Karpas-422 (cell line): Measurements from ENCODE around the gene S100A7A. TPM values are rescaled to one million over a fixed set of nuclear protein-coding genes. Genes with fewer than 3 reads are reported as not detected.
A peak's percentile ranks its signal among the peaks of the same experiment; 100 is the strongest.

ENCODE experiments used
- DNase-seq: peaks from one replicate; pipeline ENCODE4 v3.0.0-alpha.2; 2015
- H2AFZ ChIP-seq: fragments of 200-600 bp; sonication (generic); 2 replicates; pipeline ENCODE4 v1.6.1; 2014; ENCODE audit warnings: antibody characterized with exemption, low read length, mixed read lengths
- H3K27ac ChIP-seq: fragments of 200-600 bp; sonication (generic); 2 replicates; pipeline ENCODE4 v1.5.1; 2014; ENCODE audit warnings: mild to moderate bottlenecking, low read length, moderate library complexity
- H3K27me3 ChIP-seq: fragments of 200-600 bp; sonication (generic); 2 replicates; pipeline ENCODE4 v1.6.1; 2014; ENCODE audit warnings: low read length, mixed read lengths
- H3K36me3 ChIP-seq: fragments of 200-600 bp; sonication (generic); 2 replicates; pipeline ENCODE4 v1.6.1; 2014; ENCODE audit warnings: low read length, mixed read lengths; ENCODE audit not compliant: insufficient read depth
- H3K4me1 ChIP-seq: fragments of 200-600 bp; sonication (generic); 2 replicates; pipeline ENCODE4 v1.6.1; 2014; ENCODE audit warnings: mild to moderate bottlenecking, low read length, mixed read lengths
- H3K4me2 ChIP-seq: fragments of 200-600 bp; sonication (generic); 2 replicates; pipeline ENCODE4 v1.6.1; 2014; ENCODE audit warnings: low read length, low read depth, mild to moderate bottlenecking; ENCODE audit not compliant: poor library complexity, severe bottlenecking
- H3K4me3 ChIP-seq: fragments of 200-600 bp; sonication (generic); 2 replicates; pipeline ENCODE4 v1.5.1; 2014; ENCODE audit warnings: mild to moderate bottlenecking, antibody characterized with exemption, low read length, mixed read lengths
- H3K79me2 ChIP-seq: fragments of 200-600 bp; sonication (generic); 2 replicates; pipeline ENCODE4 v1.6.1; 2014; ENCODE audit warnings: mild to moderate bottlenecking, low read length, mixed read lengths
- H3K9ac ChIP-seq: fragments of 200-600 bp; sonication (generic); 2 replicates; pipeline ENCODE4 v1.6.0; 2014; ENCODE audit warnings: low read length
- H3K9me2 ChIP-seq: fragments of 200-600 bp; sonication (generic), shearing (Covaris generic); replicated peaks from 2 replicates; pipeline ENCODE4 v1.6.0; 2014; ENCODE audit warnings: mild to moderate bottlenecking, low read length, moderate library complexity; ENCODE audit not compliant: insufficient read depth
- H3K9me3 ChIP-seq: fragments of 300-700, 200-600 bp; sonication (generic); 2 replicates; pipeline ENCODE4 v1.6.1; 2014; ENCODE audit warnings: low read length, mixed read lengths
- H4K20me1 ChIP-seq: fragments of 200-600 bp; sonication (generic); 2 replicates; pipeline ENCODE4 v1.6.1; 2014; ENCODE audit warnings: mild to moderate bottlenecking, antibody characterized with exemption, low read length, low read depth; ENCODE audit not compliant: insufficient read depth
- total RNA-seq: library from RNA; depleted of rRNA; stranded (reverse); fragments of >200 nt; shearing (Covaris generic); gene quantifications from 2 replicates; pipeline ENCODE4 v1.2.3, GENCODE V29; 2014; ENCODE audit warnings: low replicate concordance

Gene S100A7A
- total RNA-seq, 1 experiment from 2014 or later = not detected

DNA sequence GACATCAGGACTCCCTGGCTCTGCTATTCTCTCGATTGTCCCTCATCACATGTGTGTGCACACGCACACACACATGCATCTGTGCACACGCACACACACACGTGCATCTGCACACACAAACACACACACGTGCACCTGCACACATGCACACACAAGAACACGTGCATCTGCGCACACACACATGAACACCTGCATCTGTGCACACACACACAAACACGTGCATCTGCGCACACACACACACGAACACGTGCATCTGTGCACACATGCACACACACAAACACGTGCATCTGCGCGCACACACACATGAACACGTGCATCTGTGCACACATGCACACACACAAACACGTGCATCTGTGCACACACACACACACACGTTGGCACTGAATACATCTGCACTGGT lies 14.7 kb downstream of the S100A7A start:
- H2AFZ ChIP-seq = no peak overlapping the region
- H3K4me2 ChIP-seq = no peak overlapping the region
- H4K20me1 ChIP-seq = no peaks in the 10 kb centered on the region
- no peaks in the 10 kb centered on the region for H3K27me3 ChIP-seq
- no peaks in the 10 kb centered on the region for H3K9me2 ChIP-seq
- no peaks in the 10 kb centered on the region for H3K36me3 ChIP-seq
- no peak overlapping the region for H3K4me3 ChIP-seq
- no peaks in the 10 kb centered on the region for H3K4me1 ChIP-seq
- DNase-seq = no peak
- H3K9ac ChIP-seq = no peak overlapping the region
- H3K27ac ChIP-seq = no peak overlapping the region
- no peaks in the 10 kb centered on the region for H3K9me3 ChIP-seq
- H3K79me2 ChIP-seq = no peaks in the 10 kb centered on the region

GRCh38 chr1:153431427-153431826 lies 15.1 kb downstream of the S100A7A start:
- no peak overlapping the region for H3K9ac ChIP-seq
- H4K20me1 ChIP-seq = no peaks in the 10 kb centered on the region
- no peaks in the 10 kb centered on the region for H3K36me3 ChIP-seq
- H3K4me2 ChIP-seq = no peak overlapping the region
- H3K9me2 ChIP-seq = no peaks in the 10 kb centered on the region
- no peak overlapping the region for H3K27ac ChIP-seq
- H3K9me3 ChIP-seq = no peaks in the 10 kb centered on the region
- DNase-seq = no peak
- H2AFZ ChIP-seq = no peak overlapping the region
- no peak overlapping the region for H3K4me3 ChIP-seq
- no peaks in the 10 kb centered on the region for H3K79me2 ChIP-seq
- no peaks in the 10 kb centered on the region for H3K4me1 ChIP-seq
- H3K27me3 ChIP-seq = no peaks in the 10 kb centered on the region

DNA sequence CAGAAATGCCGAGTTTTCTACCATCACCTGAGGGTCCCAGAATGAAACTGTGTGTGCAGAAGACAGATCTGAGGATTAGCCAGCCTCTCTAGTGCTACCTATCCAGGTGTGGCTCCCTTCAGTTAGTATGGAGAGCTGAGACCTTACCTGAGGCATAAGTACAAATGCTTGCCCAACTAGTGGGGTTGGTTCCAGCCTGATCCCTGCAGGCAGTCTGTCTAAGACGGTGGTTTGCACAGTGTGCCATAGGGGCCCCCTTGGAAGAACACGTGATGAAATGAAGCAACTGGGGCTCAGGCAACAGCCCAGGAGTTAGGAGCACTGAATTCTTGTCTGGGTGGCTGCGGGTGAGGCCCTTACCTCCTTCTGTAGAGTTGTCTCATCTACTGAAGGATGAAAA lies 15.6 kb downstream of the S100A7A start:
- no peaks in the 10 kb centered on the region for H3K9me2 ChIP-seq
- H4K20me1 ChIP-seq = no peaks in the 10 kb centered on the region
- no peak overlapping the region for H2AFZ ChIP-seq
- no peak overlapping the region for H3K9ac ChIP-seq
- no peaks in the 10 kb centered on the region for H3K9me3 ChIP-seq
- no peaks in the 10 kb centered on the region for H3K27me3 ChIP-seq
- H3K4me3 ChIP-seq = no peak overlapping the region
- no peak for DNase-seq
- no peaks in the 10 kb centered on the region for H3K79me2 ChIP-seq
- H3K4me1 ChIP-seq = no peaks in the 10 kb centered on the region
- no peak overlapping the region for H3K4me2 ChIP-seq
- no peaks in the 10 kb centered on the region for H3K36me3 ChIP-seq
- no peak overlapping the region for H3K27ac ChIP-seq

DNA sequence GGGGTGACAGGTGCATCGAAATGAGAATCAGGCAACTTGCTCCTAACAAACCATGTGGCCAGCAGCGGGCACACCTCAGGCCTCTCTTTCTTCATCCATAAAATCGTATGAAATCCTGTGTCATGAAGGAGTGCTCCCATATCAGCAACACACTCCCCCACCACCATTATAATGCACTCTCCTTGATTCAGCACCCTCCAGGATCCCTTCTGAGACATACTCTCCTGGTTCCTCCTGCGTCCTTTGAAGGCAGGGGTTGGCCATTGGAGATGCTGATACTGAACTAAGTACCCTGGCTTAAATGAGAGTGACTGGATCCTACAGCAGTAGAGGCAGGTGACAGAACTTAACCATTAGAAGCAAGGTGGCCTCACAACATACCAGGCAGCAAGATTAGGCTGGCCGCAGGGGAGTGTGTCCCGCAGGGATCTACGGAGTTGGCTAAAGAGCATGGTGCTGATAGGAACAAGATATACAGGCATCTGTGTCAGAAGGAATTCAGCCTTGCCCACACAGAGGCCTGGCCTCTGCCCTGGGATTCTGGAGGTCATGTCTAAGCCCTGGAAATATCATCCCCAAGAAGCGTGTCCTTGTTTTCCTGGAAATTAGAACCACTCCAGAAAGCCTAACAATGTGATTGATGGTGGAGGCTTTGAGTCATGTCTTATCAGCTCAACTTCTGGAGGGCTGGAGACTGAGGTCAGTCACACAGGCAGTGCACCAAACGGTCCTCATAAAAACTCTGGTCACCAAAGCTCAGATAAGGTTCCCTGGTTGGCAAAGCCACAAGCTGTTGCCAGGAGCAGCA lies 16.8 kb downstream of the S100A7A start:
- DNase-seq = no peak
- Histone ChIP-seq H2AFZ (no peak overlapping the region), H3K4me2 (no peak overlapping the region), H3K79me2 (no peaks in the 10 kb centered on the region), H3K4me1 (no peaks in the 10 kb centered on the region), H3K27ac (no peak overlapping the region), H3K27me3 (no peaks in the 10 kb centered on the region), H3K9me2 (no peaks in the 10 kb centered on the region), H3K9ac (no peak overlapping the region), H3K4me3 (no peak overlapping the region), H3K9me3 (no peaks in the 10 kb centered on the region), H3K36me3 (no peaks in the 10 kb centered on the region), H4K20me1 (no peaks in the 10 kb centered on the region)

- H3K4me2 ChIP-seq = no peak overlapping the region
- no peak overlapping the region for H3K4me3 ChIP-seq
- H3K4me1 ChIP-seq = no peaks in the 10 kb centered on the region
- H3K27ac ChIP-seq = no peak overlapping the region
- no peak overlapping the region for H2AFZ ChIP-seq
- no peaks in the 10 kb centered on the region for H3K9me3 ChIP-seq
- no peaks in the 10 kb centered on the region for H3K79me2 ChIP-seq
- peak; percentile 36 for DNase-seq
- H3K36me3 ChIP-seq = no peaks in the 10 kb centered on the region
- H3K27me3 ChIP-seq = no peaks in the 10 kb centered on the region
- no peaks in the 10 kb centered on the region for H4K20me1 ChIP-seq
- H3K9ac ChIP-seq = no peak overlapping the region
- H3K9me2 ChIP-seq = no peaks in the 10 kb centered on the region
Observed at GRCh38 chr1:153434746-153435455, 18.6 kb downstream of the S100A7A start.

GRCh38 chr1:153437236-153437635 lies 20.9 kb downstream of the S100A7A start:
- DNase-seq = no peak
- Histone ChIP-seq H3K9me2 (no peaks in the 10 kb centered on the region), H3K4me1 (no peaks in the 10 kb centered on the region), H3K27me3 (no peaks in the 10 kb centered on the region), H3K27ac (no peak overlapping the region), H3K36me3 (no peaks in the 10 kb centered on the region), H3K4me2 (no peak overlapping the region), H3K4me3 (no peak overlapping the region), H4K20me1 (no peaks in the 10 kb centered on the region), H2AFZ (no peak overlapping the region), H3K79me2 (no peaks in the 10 kb centered on the region), H3K9ac (no peak overlapping the region), H3K9me3 (no peaks in the 10 kb centered on the region)

DNA sequence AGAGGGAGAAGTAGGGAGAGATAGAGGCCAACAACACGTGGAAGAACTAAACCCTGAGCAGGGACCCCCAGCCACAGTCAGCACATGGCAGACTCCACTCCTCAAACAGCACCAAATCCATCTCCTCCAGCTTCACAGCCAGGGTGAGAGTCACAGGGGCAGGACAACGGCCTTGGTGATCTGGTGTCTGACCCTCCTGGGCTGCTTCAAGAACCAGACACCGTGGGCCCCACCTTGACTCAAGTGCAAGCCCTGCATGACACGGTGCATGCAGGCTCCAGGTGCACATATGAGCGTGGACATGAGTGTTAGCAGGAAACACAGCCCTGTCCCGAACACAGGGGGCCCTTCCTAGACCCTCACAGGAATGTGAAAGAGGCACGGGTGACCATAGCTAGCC lies 22.3 kb downstream of the S100A7A start:
- Histone ChIP-seq H3K79me2 (no peaks in the 10 kb centered on the region), H3K9ac (no peak overlapping the region), H3K4me1 (no peaks in the 10 kb centered on the region), H3K27me3 (no peaks in the 10 kb centered on the region), H3K27ac (no peak overlapping the region), H3K4me3 (no peak overlapping the region), H3K9me2 (no peaks in the 10 kb centered on the region), H4K20me1 (no peaks in the 10 kb centered on the region), H3K4me2 (no peak overlapping the region), H2AFZ (no peak overlapping the region), H3K9me3 (no peaks in the 10 kb centered on the region), H3K36me3 (no peaks in the 10 kb centered on the region)
- DNase-seq = no peak

- Histone ChIP-seq H3K79me2 (no peaks in the 10 kb centered on the region), H3K27me3 (no peaks in the 10 kb centered on the region), H3K9ac (no peak overlapping the region), H3K9me2 (no peaks in the 10 kb centered on the region), H3K36me3 (no peaks in the 10 kb centered on the region), H3K4me3 (no peak overlapping the region), H3K27ac (no peak overlapping the region), H4K20me1 (no peaks in the 10 kb centered on the region), H3K4me2 (no peak overlapping the region), H2AFZ (no peak overlapping the region), H3K9me3 (no peaks in the 10 kb centered on the region), H3K4me1 (no peaks in the 10 kb centered on the region)
- no peak for DNase-seq
Observed at GRCh38 chr1:153439273-153439672, 23.0 kb downstream of the S100A7A start.
